ENCODE results near the gene RNF217. TPM values are rescaled to one million over a fixed set of nuclear protein-coding genes. Genes with fewer than 3 reads are reported as not detected.

RNF217 gene
- total RNA-seq, 4 donors from 2014 or later = 4.5 to 15.5 (median 12.4) TPM

DNA sequence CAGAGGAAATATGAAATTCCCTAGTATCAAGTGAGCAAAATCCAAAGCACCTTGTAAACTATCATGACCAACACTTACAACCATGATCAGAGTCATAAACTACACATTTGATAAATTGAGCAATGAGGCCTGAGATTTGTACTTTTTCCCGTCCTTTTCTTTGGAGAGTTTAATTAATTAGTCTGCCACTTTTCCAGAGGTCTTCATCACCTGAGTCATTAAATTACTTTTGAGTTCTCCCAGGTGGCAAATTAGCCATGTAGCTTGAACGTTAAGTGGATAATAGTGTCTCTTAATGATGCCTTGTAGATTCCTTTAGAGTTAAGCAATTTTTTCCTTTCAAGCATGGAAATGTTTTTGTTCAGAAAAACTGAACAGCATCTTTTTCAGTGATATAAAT, 75.6 kb downstream of the RNF217 start:
- no peaks in the 10 kb centered on the region for H3K27me3 ChIP-seq
- TF ChIP-seq, protein P1, sequence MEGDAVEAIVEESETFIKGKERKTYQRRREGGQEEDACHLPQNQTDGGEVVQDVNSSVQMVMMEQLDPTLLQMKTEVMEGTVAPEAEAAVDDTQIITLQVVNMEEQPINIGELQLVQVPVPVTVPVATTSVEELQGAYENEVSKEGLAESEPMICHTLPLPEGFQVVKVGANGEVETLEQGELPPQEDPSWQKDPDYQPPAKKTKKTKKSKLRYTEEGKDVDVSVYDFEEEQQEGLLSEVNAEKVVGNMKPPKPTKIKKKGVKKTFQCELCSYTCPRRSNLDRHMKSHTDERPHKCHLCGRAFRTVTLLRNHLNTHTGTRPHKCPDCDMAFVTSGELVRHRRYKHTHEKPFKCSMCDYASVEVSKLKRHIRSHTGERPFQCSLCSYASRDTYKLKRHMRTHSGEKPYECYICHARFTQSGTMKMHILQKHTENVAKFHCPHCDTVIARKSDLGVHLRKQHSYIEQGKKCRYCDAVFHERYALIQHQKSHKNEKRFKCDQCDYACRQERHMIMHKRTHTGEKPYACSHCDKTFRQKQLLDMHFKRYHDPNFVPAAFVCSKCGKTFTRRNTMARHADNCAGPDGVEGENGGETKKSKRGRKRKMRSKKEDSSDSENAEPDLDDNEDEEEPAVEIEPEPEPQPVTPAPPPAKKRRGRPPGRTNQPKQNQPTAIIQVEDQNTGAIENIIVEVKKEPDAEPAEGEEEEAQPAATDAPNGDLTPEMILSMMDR (IDR thresholded peaks at IDR 0.05 in 4 of 5, conservative IDR thresholded peaks at IDR 0.05 in 1 of 5) = no peak
- H3K4me3 ChIP-seq = no peak overlapping the region
- H3K36me3 ChIP-seq = no peaks in the 10 kb centered on the region
- H3K4me1 ChIP-seq = peaks cover 0 to 7% of the 10 kb centered on the region in 2 donors
- in situ Hi-C loops (cut with MboI; ENCODE audit: low sequenced_read_pairs in 4 of 4) (no loop called here), intact Hi-C loops (cut with DNase I; ENCODE audit: low total_unique reads) (no loop called here)
- no peak for DNase-seq
- H3K27ac ChIP-seq = no peak overlapping the region
- no peak for ATAC-seq
- H3K9me3 ChIP-seq = no peaks in the 10 kb centered on the region

DNA sequence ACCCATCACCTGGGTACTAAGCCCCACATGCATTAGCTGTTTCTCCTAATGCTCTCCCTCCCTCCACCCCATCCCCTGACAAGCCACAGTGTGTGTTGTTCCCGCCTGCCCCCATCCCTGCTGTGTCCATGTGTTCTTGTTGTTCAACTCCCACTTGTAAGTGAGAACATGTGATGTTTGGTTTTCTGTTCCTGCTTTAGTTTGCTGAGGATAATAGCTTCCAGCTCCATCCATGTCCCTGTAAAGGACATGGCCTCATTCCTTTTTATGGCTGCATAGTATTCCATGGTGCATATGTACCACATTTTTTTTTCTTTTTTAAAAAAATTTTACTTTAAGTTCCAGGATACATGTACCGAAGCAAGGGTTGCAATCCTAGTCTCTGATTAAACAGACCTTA, 76.7 kb downstream of the RNF217 start:
- ATAC-seq = no peak
- intact Hi-C loops (cut with DNase I; ENCODE audit: low total_unique reads) = no loop called here

DNA sequence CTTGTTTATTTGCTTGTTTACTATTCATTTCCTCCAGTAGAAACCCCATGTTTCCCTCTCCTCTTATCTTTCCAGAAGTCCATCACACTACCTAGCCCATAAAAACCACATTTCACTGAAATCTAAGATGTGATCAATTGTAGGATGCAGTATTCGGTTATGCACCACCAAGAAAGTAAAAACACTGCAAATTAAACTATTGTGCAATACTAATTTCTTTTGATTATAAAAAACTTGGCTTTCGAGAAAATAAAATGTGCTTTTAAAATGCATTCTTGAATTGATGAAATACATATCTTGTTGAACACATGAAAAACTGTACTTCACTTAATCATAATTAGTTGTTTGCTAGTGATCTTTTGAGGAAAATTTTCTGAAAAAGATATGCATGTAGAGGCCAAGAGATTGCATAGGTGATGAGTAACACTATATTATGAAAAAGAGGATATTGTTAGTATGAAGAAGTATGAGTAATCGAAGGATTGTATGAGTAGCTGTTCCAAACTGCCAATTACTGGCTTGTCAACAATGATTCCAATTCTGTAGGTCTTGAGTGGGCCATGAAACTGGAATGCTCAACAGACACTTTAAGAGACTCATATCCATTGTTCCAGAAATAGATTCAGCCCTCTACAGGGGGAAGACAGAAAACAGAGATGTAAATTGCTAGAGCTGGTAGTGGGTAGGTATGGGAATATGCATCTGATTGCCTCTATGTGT, 79.7 kb downstream of the RNF217 start:
- intact Hi-C loops (cut with DNase I; ENCODE audit: low total_unique reads) = no loop called here
- Histone ChIP-seq H3K27me3 (no peaks in the 10 kb centered on the region), H3K9me3 (no peaks in the 10 kb centered on the region), H3K4me3 (no peak overlapping the region), H3K4me1 (peaks cover 0 to 7% of the 10 kb centered on the region in 2 donors), H3K27ac (no peak overlapping the region), H3K36me3 (no peaks in the 10 kb centered on the region)
- ATAC-seq = no peak
- in situ Hi-C loops (cut with MboI; ENCODE audit: low sequenced_read_pairs in 4 of 4) = no loop called here
- DNase-seq = no peak
- TF ChIP-seq, protein P1 (IDR thresholded peaks at IDR 0.05 in 4 of 5, conservative IDR thresholded peaks at IDR 0.05 in 1 of 5) = no peak
- TF ChIP-seq POLR2A (IDR thresholded peaks at IDR 0.05) = no peak

More for the DNA sequence above, 76.7 kb downstream of the RNF217 start:
- no peak for DNase-seq
- TF ChIP-seq, protein P1 (IDR thresholded peaks at IDR 0.05 in 4 of 5, conservative IDR thresholded peaks at IDR 0.05 in 1 of 5) = no peak
- TF ChIP-seq POLR2A (IDR thresholded peaks at IDR 0.05) = no peak
- Histone ChIP-seq H3K9me3 (no peaks in the 10 kb centered on the region), H3K4me3 (no peak overlapping the region), H3K36me3 (no peaks in the 10 kb centered on the region), H3K27me3 (no peaks in the 10 kb centered on the region), H3K27ac (no peak overlapping the region), H3K4me1 (peaks cover 0 to 7% of the 10 kb centered on the region in 2 donors)
- in situ Hi-C loops (cut with MboI; ENCODE audit: low sequenced_read_pairs in 4 of 4) = no loop called here

DNA sequence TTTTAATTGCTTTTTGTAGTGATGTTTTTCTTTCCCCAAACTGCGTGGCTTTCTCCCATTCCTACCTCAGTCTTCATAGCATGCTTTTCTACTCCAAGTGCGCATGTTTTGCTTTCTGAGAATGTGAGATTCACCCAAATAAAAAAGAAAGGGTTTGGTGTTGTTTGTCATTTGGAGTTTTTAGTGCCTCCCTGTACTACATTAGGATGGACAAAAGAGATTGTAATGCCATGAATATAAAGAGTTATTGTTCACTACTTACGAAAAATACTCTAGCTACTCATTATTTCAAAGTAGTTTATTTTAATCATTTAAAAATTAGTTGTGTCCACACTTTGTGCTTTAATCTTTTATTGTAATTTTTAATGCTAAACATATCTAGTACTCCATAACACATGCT, 81.8 kb downstream of the RNF217 start:
- no peaks in the 10 kb centered on the region for H3K27me3 ChIP-seq
- H3K27ac ChIP-seq = no peak overlapping the region
- peaks cover 0 to 3% of the 10 kb centered on the region in 2 donors for H3K4me1 ChIP-seq
- no peak overlapping the region for H3K4me3 ChIP-seq
- in situ Hi-C loops (cut with MboI; ENCODE audit: low sequenced_read_pairs in 4 of 4) (no loop called here), intact Hi-C loops (cut with DNase I; ENCODE audit: low total_unique reads) (no loop called here)
- no peaks in the 10 kb centered on the region for H3K9me3 ChIP-seq
- DNase-seq = no peak
- no peak for ATAC-seq
- H3K36me3 ChIP-seq = no peaks in the 10 kb centered on the region
- TF ChIP-seq, protein P1 (IDR thresholded peaks at IDR 0.05 in 4 of 5, conservative IDR thresholded peaks at IDR 0.05 in 1 of 5) = no peak
- no peak for TF ChIP-seq POLR2A (IDR thresholded peaks at IDR 0.05)

DNA sequence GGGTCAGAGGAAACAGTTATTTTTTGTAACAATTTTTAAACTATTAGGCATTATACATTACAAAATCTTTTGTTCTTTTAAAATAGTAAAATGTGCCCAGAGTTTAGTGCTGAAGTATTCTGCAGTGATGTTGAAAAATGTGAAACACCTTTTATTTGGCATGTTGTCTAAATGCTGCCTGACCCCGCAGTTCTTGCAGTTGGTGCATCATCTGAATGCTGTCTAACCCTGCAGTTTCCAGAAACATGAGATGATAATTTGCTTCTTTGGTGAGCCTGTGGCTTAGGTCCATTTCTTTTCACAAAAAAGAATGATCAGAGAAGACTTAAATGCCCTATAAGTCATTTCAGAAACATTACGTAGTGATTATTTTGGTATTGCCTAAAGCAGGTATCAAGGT, 82.4 kb downstream of the RNF217 start:
- ATAC-seq (no peak), DNase-seq (no peak)
- TF ChIP-seq, protein P1 (IDR thresholded peaks at IDR 0.05 in 4 of 5, conservative IDR thresholded peaks at IDR 0.05 in 1 of 5) = no peak
- TF ChIP-seq POLR2A (IDR thresholded peaks at IDR 0.05) = no peak
- intact Hi-C loops (cut with DNase I; ENCODE audit: low total_unique reads) (no loop called here), in situ Hi-C loops (cut with MboI; ENCODE audit: low sequenced_read_pairs in 4 of 4) (no loop called here)
- Histone ChIP-seq H3K4me3 (no peak overlapping the region), H3K27me3 (no peaks in the 10 kb centered on the region), H3K4me1 (peaks cover 0 to 3% of the 10 kb centered on the region in 2 donors), H3K36me3 (no peaks in the 10 kb centered on the region), H3K9me3 (no peaks in the 10 kb centered on the region), H3K27ac (no peak overlapping the region)
